ENCODE results near the gene CRYBB1.

Gene CRYBB1

GRCh38 chr22:26559961-26560575, 57.8 kb downstream of the CRYBB1 start:
- no peak for ATAC-seq
- TF ChIP-seq OSR1 (CRISPR knock-in tag; IDR thresholded peaks at IDR 0.05): no peak
- TF ChIP-seq POU6F1 (CRISPR knock-in tag; IDR thresholded peaks at IDR 0.05; ENCODE audit: borderline replicate concordance, low read depth): no peak
- no peak for TF ChIP-seq CREB5 (CRISPR knock-in tag; IDR thresholded peaks at IDR 0.05; ENCODE audit: low read depth)
- no peak for TF ChIP-seq ZNF565 (CRISPR knock-in tag; conservative IDR thresholded peaks at IDR 0.05; ENCODE audit: low read depth)

GRCh38 chr22:26558248-26558895, 59.5 kb downstream of the CRYBB1 start:
- TF ChIP-seq, protein P1, sequence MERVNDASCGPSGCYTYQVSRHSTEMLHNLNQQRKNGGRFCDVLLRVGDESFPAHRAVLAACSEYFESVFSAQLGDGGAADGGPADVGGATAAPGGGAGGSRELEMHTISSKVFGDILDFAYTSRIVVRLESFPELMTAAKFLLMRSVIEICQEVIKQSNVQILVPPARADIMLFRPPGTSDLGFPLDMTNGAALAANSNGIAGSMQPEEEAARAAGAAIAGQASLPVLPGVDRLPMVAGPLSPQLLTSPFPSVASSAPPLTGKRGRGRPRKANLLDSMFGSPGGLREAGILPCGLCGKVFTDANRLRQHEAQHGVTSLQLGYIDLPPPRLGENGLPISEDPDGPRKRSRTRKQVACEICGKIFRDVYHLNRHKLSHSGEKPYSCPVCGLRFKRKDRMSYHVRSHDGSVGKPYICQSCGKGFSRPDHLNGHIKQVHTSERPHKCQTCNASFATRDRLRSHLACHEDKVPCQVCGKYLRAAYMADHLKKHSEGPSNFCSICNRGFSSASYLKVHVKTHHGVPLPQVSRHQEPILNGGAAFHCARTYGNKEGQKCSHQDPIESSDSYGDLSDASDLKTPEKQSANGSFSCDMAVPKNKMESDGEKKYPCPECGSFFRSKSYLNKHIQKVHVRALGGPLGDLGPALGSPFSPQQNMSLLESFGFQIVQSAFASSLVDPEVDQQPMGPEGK (CRISPR knock-in tag; IDR thresholded peaks at IDR 0.05; ENCODE audit: borderline replicate concordance): no peak
- TF ChIP-seq ESRRG (CRISPR knock-in tag; IDR thresholded peaks at IDR 0.05) (no peak), RARB (CRISPR knock-in tag; IDR thresholded peaks at IDR 0.05) (no peak), TOX (CRISPR knock-in tag; IDR thresholded peaks at IDR 0.05; ENCODE audit: borderline replicate concordance) (no peak), ZNF70 (CRISPR knock-in tag; IDR thresholded peaks at IDR 0.05) (no peak), PPARA (CRISPR knock-in tag; IDR thresholded peaks at IDR 0.05; ENCODE audit: borderline replicate concordance) (no peak), CSRNP3 (CRISPR knock-in tag; IDR thresholded peaks at IDR 0.05) (no peak), ISL1 (CRISPR knock-in tag; IDR thresholded peaks at IDR 0.05) (no peak), GLIS3 (CRISPR knock-in tag; IDR thresholded peaks at IDR 0.05) (no peak), ZC3H10 (CRISPR knock-in tag; IDR thresholded peaks at IDR 0.05) (no peak), ARNTL (CRISPR knock-in tag; IDR thresholded peaks at IDR 0.05; ENCODE audit: borderline replicate concordance, low read depth) (no peak), BACH2 (CRISPR knock-in tag; IDR thresholded peaks at IDR 0.05; ENCODE audit: borderline replicate concordance) (no peak), TCF4 (CRISPR knock-in tag; IDR thresholded peaks at IDR 0.05; ENCODE audit: borderline replicate concordance) (no peak), OSR1 (CRISPR knock-in tag; IDR thresholded peaks at IDR 0.05) (no peak), ZNF565 (CRISPR knock-in tag; conservative IDR thresholded peaks at IDR 0.05; ENCODE audit: low read depth) (no peak), SNAI2 (CRISPR knock-in tag; IDR thresholded peaks at IDR 0.05) (no peak), CREB5 (CRISPR knock-in tag; IDR thresholded peaks at IDR 0.05; ENCODE audit: low read depth) (no peak)
- no peak for ATAC-seq

GRCh38 chr22:26556904-26557303, 60.9 kb downstream of the CRYBB1 start:
- no peak for TF ChIP-seq OSR1 (CRISPR knock-in tag; IDR thresholded peaks at IDR 0.05)
- ATAC-seq: no peak

DNA sequence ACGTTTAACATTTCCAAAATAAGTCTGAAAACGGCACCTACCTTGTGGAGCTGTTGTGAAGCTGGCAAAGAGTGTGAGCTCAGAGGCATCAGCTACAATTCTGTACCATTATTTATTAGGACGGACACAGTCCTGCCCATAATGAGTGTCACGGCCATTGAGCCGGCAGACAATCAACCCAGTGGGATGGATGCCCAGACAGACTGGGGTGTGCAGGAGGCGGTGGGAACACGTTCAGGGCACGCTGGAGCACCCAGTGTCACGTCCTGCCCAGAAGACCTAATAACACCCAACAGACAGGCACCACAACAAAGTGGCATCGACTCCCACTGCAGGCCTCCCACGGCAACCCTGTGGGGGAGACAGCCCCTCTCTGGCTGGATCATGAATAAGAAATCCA, 62.3 kb downstream of the CRYBB1 start:
- no peak for TF ChIP-seq CSDC2 (CRISPR knock-in tag; IDR thresholded peaks at IDR 0.05)
- no peak for TF ChIP-seq POU6F1 (CRISPR knock-in tag; IDR thresholded peaks at IDR 0.05; ENCODE audit: borderline replicate concordance, low read depth)
- no peak for TF ChIP-seq ZFP30 (CRISPR knock-in tag; IDR thresholded peaks at IDR 0.05)
- no peak for TF ChIP-seq ISL1 (CRISPR knock-in tag; IDR thresholded peaks at IDR 0.05)
- TF ChIP-seq BACH2 (CRISPR knock-in tag; IDR thresholded peaks at IDR 0.05; ENCODE audit: borderline replicate concordance): no peak
- no peak for TF ChIP-seq ZC3H10 (CRISPR knock-in tag; IDR thresholded peaks at IDR 0.05)
- no peak for TF ChIP-seq ZNF8 (CRISPR knock-in tag; IDR thresholded peaks at IDR 0.05)
- no peak for TF ChIP-seq OSR1 (CRISPR knock-in tag; IDR thresholded peaks at IDR 0.05)
- ATAC-seq: no peak
